GM21360 (cell line): ENCODE results near the gene CMC1.

Experiments used
- ATAC-seq: cut with Tn5 transposase; IDR thresholded peaks from one replicate; pipeline ENCODE4 v1.9.1; 2021; ENCODE audit warnings: mild to moderate bottlenecking, moderate library complexity; ENCODE audit not compliant: unreplicated experiment

Gene CMC1

DNA sequence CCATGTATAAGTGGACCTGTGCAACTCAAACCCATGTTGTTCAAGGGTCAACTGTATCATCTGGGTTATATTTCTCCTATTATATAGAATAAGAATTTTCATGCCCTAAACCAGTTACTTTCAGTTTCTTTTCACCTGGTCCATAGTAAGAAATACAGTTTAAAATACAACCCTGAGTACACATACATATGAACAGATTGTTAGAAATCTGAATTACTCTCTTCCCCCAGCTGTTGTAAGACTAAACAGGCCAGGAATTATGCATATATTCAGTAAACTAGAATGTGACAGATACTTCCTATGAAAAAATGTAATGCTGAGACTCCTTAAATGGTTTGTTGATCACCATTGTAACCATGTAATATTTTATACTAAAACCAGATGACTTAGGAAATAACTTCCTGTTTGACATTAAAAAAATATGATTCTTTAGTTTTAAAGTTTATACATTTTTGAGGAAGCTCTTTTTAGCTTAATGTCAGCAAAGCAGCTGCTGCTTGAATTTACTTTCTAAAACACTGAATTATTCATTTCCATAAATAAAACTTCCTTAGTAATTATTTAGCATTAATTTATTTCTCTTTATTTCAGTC, 54.6 kb downstream of the CMC1 start:
- no peak for ATAC-seq

DNA sequence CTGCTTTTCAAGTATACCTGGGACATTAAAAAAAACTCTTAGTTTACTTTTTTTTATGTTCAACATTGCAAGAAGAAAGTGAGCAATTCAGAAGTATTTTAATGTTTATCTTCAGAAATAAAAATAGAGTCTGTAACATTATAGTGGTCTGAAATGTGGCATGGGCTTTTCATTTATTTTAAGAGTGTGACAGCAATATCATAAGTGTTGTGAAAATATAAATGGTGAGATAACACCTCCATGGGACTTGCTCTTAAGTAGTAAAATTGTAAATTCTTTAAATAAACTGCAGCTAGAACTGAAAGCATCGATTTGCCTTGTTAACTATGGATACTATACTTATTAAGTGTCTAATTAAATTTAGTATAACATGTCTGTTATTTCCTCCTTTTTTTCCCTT, 58.3 kb downstream of the CMC1 start:
- no peak for ATAC-seq

GRCh38 chr3:28300345-28300962, 59.0 kb downstream of the CMC1 start:
- no peak for ATAC-seq

DNA sequence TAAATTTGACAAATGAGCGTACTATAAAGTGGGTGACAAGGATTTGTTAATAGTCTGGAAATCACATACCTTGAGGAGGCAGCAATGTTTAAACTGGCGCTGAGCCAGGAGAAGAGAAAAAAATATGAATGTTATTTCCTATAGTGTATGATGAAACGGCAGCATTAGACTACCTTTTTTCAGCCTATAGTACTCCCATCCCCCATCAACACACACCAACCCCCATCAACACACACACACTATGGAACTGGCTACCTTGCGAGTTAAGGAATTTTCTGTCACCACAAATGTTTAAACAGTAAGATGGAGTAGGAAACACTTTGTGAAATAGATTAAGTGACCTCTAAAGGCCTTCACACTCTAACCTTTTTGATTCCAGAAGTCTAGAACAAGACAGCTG, 60.3 kb downstream of the CMC1 start:
- ATAC-seq, result no peak

- ATAC-seq, result no peak
These were observed 66.8 kb downstream of the CMC1 start for GRCh38 chr3:28308196-28308595.

DNA sequence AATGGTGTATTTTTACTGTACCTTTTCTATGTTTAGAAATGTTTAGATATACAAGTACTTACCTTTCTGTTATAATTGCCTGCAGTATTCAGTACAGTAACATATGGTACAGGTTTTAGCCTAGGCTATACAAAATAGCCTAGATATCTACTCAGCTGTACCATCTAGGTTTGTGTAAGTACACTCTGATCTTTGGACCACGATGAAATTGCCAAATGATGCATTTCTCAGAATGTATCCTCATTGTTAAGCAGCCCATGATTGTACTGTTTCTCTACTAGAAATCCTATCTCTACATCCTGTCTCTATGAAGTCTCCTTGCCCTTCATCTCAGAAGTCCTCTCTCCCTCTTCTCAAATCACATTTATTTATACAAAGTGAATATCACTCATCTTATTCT, 74.3 kb downstream of the CMC1 start:
- ATAC-seq, result no peak

DNA sequence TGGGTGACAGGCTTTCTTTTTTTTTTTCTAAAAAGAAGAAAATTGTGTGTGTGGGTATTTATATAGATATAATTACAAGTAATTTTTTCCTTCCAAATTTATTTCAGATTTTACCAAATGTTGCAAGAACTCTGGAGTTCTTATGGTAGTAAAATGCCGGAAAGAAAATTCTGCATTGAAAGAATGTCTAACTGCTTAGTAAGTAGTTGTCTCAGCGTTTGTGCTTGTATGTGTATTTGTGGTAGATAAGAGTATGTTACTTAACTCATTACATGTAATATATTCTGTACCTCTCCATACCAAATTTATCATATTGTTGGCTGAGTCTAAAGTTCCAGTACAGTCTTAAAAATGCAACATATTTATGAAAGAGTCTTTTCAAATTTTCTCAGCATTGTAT, 74.8 kb downstream of the CMC1 start:
- ATAC-seq, result no peak

DNA sequence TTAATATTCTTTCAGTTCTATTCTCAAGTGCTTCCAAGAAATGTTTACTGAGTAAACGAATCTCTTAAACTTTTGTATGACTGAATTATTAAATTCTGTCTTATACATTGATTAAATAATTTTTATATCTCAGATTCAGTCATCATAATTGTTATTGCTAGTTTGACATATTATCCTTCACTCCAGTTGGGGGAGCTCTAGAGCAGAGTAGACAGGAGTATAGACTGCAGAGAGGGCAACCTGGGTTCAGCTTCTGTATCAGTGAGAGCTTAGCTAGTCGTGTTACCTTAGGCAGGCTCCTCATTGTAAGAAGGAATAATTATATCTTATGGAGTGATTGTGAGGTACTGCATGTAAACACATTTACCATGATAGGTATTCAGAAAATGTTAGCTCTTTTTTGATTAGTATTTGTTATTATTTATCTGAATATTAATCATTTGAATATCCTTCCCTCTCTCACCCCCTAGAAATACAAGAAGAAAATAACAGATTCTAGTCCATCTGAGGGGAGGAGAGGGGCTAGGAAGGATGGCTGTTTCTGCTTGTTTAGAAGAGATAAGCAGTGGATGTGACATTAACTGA, 76.1 kb downstream of the CMC1 start:
- ATAC-seq, result peak; percentile 87

- ATAC-seq, result no peak
These were observed 79.6 kb downstream of the CMC1 start for GRCh38 chr3:28320981-28321380.

GRCh38 chr3:28322464-28322863, 81.0 kb downstream of the CMC1 start:
- no peak for ATAC-seq

GRCh38 chr3:28326458-28326926, 85.1 kb downstream of the CMC1 start:
- no peak for ATAC-seq

DNA sequence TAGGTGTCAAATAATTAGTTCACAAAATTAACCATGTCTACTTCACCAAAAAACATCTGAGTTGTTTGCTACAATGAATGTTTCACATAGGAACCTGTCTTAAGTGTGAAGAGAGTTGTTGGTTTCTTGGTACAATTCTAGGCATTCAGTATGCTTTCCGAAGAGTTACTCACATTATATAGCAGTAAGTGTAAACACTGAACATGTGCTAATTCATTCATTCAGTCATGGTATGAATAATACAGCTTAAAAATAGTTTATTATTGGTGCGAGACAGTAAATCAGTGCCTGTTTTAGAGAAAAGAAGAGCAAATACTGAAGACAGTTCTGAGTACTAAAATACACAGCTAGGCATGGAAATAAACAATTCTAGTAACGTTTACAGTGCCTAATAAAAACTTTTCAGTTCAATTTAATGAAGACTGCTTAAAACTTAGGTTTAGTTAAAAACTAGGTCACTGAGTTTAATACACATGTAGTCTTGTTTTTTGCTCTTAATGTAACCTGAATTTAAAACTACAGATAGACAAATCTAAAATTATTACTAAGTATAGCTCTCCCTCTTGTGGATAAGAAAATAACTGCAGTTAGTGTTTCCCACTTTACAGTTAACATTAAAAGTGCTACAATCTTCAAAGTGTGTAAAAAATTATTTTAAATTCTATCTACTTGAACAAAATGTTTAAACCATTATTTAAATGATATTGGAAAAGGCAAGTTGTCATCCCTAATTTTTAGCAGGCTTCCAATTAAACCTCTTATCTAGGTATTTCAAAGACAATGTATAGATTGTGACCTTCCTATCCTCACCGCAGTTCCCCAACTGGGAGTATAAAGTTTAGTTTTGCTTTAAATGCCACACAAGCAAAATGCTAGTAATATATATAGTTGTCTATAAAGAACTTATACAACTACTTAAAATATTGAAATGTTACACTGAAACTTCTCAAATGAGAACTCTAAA, 87.1 kb downstream of the CMC1 start:
- ATAC-seq, result peak; percentile 51

GRCh38 chr3:28334552-28334951, 93.1 kb downstream of the CMC1 start:
- no peak for ATAC-seq

GRCh38 chr3:28335246-28335645, 93.8 kb downstream of the CMC1 start:
- no peak for ATAC-seq

- no peak for ATAC-seq
These were observed 95.8 kb downstream of the CMC1 start for GRCh38 chr3:28337230-28337629.

GRCh38 chr3:28343144-28343543, 101.7 kb downstream of the CMC1 start:
- ATAC-seq, result no peak

GRCh38 chr3:28345690-28346089, 104.3 kb downstream of the CMC1 start:
- ATAC-seq, result no peak

- no peak for ATAC-seq
These were observed 106.2 kb downstream of the CMC1 start for GRCh38 chr3:28347374-28348264.

GRCh38 chr3:28348265-28348628, 106.8 kb downstream of the CMC1 start:
- ATAC-seq, result no peak

DNA sequence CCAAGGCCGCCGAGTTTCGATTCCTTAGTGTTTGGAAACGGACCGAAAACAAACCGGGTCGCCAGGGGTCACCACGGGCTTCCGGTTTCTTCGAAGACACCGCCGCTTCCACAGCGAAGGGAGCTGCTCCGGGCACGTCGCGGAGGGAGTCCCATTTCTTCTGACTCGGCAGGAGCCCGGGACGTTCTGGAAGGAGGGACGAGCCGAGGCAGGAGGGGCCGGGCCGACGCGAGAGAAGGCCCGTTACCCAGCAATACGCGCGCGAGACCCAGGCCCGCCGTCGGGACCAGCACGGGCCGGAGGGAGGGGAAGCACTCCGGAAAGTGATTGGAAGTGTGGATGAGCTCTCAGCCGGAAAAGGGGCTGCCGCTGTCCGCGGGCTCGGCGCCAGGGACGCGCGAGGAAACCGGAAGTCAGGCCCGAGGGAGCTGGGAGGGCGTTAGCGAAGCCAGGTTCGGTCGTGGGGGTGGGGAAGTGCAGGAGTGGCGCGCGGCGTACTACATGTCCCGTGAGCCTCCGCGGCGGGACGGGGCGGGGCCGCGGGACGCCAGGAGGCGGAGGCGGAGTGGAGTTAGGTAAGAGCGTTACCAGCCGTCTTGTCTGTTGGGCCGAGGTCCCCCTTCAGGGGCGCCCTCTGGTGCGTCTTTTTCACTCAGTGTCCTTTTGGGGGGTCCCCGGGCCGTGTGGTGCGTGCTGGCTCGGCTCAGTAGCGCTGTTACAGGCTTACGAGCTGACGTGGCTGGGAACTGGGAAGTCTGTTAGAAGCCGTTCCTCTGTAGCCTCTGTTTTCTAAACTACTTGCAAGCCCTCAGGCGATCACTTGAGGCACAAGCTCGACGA, 107.4 kb downstream of the CMC1 start, which contains the start of the genes AZI2 and ZCWPW2:
AZI2 (minus strand) TSS at position 196 of the 840 bp plus-strand sequence. CDS start 8,207 bp downstream, outside the sequence.
ZCWPW2 (plus strand) TSS at position 93 of the 840 bp plus-strand sequence. CDS start 64,348 bp downstream, outside the sequence.
- peak; percentile 93 for ATAC-seq
